Stimulated activated CD4-positive, alpha-beta T cell treated with anti-CD3 and anti-CD28 coated beads, Interleukin-2, amount 100 ng/mL, for 48 hours (primary cell): ENCODE measurements around the gene TBX5.

Source experiments
- DNase-seq, 2 donors: peaks; one replicate each; pipeline ENCODE4 v3.0.0-alpha.2; 2020

TBX5 gene

DNA sequence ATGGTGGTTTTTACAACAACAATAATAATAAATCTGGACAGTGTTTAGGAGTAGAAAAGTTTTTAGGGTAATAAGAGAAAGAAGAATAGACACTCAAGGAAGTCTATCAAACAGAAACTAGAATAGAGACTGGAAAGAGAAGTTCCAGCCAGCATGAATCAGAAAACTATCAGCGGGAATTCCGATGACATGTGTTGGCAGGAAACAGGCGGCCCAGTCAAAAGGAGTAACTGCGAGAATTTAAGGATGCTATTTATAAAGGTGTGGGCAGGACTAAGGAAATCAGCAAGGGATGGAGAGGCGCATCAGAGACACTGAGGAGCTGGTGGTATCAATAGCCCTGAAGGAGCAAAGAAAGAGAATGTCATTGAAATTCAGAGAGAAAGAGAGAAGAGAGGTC lies 89.9 kb downstream of the TBX5 start:
- no peak for DNase-seq

DNA sequence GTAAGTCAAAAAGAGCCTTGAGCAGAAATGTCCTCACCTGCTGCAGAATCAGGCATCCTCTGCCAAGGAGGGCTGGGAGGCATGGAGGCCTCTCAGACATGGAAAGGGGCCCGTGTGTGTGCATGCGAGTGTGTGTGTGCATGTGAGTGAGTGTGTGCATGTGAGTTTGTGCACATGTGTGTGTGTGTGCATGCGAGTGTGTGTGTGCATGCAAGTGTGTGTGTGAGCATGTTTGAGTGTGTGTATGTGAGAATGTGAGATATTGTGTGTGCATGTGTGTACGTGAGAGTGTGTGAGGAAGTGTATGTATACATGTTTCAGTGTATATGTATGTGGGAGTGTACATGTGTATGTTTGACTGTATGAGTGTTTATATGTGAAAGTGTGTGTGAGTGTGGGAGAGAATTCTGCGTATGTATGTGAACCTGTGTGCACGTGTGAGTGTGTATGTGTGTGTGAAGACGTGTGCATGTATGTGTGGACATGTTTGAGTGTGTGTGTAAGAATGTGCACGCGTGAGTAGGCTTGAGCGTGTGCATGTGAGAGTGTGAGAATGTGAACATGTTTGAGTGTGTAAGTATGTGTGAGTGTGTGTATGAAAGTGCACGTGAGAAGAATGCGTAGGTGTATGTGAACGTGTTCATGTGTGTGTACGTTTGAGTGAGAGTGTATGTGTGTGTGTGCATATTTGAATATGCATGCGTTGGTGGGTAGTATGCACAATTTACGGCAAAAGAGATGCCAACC lies 90.8 kb downstream of the TBX5 start:
- no peak for DNase-seq

DNA sequence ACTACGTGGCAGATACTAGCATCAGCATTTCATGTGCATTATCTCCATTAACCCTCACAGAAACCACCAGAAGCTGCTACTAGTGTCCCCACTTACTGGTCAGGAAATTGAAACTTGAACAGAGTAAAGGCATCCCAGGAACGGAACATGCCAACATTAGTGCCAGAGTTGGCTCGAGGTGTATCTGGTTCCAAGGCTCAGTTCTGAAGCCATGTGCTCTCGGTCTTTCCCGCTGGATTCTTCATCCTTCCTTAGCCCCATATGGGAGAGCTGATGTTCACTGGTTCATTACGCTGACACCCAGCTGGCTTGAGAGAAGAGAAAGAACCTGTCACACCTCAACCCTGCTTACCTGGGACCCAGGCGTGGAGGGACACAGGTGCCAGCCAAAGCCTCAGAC lies 91.5 kb downstream of the TBX5 start:
- DNase-seq, result no peak

DNA sequence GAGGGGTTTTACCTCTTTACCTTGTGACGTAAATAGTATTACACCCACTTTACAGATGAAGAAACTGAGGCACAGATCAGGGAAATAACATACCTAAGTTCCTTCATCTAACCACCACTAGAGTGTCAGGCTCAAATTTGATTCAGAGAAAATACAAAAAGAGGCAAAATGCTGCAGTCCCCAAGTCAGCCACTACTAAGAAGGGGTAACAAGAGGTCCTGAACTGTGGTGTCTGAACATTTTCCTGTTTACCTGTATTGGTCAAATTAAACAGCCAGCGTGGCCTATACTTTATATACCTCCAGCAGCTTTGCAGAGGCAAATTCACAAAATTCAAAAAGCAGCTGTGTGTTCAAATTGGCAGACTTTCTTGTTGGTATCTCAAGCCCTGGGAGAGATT lies 92.0 kb downstream of the TBX5 start:
- DNase-seq, result no peak

DNA sequence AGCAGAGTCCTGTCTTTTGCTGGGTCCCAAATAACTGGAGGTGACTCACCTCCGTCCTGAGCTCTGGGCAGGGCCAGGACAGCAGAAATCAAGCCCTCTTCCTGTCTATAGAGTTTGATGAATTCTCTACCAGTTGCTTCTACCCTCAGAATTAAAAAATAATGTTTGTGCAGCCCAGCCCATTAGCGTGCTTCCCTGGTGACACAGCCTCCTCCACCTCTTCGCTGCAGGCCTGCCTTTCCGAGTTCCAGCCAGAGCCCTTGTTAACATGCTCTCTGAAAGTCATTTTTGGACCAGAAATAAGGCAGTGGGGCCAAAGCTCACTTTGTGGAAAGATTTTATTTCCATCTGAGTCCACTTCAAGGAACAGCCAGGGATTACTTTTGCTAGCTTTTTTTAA lies 94.0 kb downstream of the TBX5 start:
- DNase-seq, result no peak

DNA sequence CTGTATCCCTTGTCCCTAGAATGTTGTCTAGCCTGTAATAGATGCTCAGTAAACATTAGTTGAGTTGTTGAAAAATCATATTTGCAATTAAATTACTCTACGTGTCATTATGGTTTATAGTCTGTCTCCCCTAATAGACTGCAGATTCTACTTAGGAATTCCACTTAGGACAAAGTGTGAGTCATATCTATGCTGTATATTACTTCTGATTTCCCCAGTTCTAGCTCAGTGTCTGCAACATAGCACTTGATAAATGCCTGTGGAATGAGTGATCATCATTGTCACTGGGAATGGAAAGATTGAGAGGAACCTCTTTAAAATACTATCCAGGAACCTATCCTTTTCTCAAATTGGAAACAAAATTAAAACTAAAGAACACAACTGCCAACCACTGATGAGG lies 99.3 kb downstream of the TBX5 start:
- no peak for DNase-seq

DNA sequence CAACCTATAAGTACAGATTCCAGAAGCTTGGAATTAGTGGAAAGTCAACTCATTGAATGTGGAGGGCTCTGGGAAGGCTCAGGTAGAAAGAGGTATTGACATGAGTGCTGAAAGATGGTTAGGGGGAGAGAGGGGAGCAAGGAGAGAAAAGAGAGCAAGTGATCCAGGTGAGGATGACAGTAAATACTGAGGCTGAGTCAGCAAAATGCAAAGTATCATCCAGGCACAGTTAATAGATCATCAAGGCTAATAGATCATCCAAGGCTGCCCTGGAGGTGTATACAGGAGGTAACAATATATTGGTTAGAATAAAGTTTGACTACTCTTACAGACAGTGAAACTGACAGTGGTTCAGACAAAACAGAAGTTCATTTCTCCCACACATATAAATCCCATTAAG lies 100.5 kb downstream of the TBX5 start:
- DNase-seq, result no peak
